Transverse colon (tissue), 3 donors: ENCODE results near the gene NEURL1B.

Experiments used
- CTCF ChIP-seq, 5 experiments: fragments of 200-600 bp in 3 of 5; fragments of 450-650 bp in 2 of 5; sonication (generic) in 3 of 5; IDR thresholded peaks; 1 replicate in 2 of 5; 2 replicates in 3 of 5; pipeline ENCODE4 v1.5.1; 2016 to 2017; ENCODE audit warnings: antibody characterized with exemption in 5 of 5, inconsistent platforms in 3 of 5, mild to moderate bottlenecking in 2 of 5, moderate library complexity in 1 of 5
- EP300 ChIP-seq: sonication (generic); formaldehyde crosslinking; IDR thresholded peaks from one replicate; pipeline ENCODE4 v1.6.1; 2017; ENCODE audit warnings: antibody characterized with exemption, low read depth
- POLR2A ChIP-seq: fragments of 450-650 bp; IDR thresholded peaks from one replicate; pipeline ENCODE4 v1.6.1; 2016; ENCODE audit warnings: antibody characterized with exemption, mild to moderate bottlenecking, moderate library complexity

DNA sequence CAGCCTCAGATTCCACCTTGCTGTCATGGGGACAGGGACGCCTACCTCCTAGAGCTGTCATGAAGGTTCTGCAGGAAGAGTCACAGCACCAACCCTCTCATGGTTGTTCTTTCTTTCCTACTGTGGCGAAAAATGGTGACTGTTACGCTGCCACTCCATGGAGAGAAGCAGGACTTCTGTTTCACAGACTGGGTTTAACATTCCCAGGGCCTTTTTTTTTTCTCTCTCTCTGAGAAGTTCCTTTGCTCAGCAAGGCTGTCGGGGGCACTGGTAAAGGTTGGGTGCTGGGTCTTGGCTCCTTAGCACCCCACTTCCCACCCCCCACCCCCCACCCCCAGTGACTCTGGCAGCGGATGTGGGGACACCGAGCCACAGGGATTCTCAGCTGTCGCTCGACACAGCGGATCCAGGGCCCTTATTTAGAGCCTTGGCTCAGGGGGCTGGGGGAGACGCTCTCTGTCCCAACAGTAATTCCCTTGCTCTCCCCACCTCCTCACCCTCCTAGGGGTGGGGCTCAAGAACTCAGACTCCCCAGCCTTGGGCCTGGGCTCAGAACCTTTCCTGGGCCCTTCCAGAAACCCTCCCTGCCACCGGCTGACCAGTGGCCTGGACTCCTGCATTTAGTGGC is 95.6 kb downstream of the NEURL1B start:
- TF ChIP-seq EP300: no peak
- no peak for TF ChIP-seq CTCF (IDR thresholded peaks at IDR 0.05)
- no peak for TF ChIP-seq POLR2A
